Activated CD4-positive, alpha-beta T cell treated with anti-CD3 and anti-CD28 coated beads for 24 hours (primary cell): ENCODE results near the gene CYB5R3.

Experiments
- DNase-seq, 2 donors: peaks; one replicate each; pipeline ENCODE4 v3.0.0-alpha.2; 2020; ENCODE audit warnings: low read depth in 2 of 2

Gene CYB5R3

GRCh38 chr22:42645938-42646568 lies 3.1 kb downstream of the CYB5R3 start:
- DNase-seq = no peak

- DNase-seq = no peak
Measured at GRCh38 chr22:42645341-42645937, 3.8 kb downstream of the CYB5R3 start.

- no peak for DNase-seq
Measured at GRCh38 chr22:42644422-42645340, 4.5 kb downstream of the CYB5R3 start.

- no peak for DNase-seq
Measured at GRCh38 chr22:42643634-42644421, 5.4 kb downstream of the CYB5R3 start.

- no peak for DNase-seq
Measured at GRCh38 chr22:42642806-42643633, 6.2 kb downstream of the CYB5R3 start.

- no peak for DNase-seq
Measured at GRCh38 chr22:42641801-42642413, 7.3 kb downstream of the CYB5R3 start.

GRCh38 chr22:42639541-42640241 lies 9.5 kb downstream of the CYB5R3 start:
- no peak for DNase-seq

- no peak for DNase-seq
Measured at GRCh38 chr22:42637555-42637954, 11.6 kb downstream of the CYB5R3 start.

GRCh38 chr22:42636506-42636905 lies 12.7 kb downstream of the CYB5R3 start:
- no peak for DNase-seq

- DNase-seq = no peak
Measured at GRCh38 chr22:42635531-42635930, 13.7 kb downstream of the CYB5R3 start.

GRCh38 chr22:42633013-42633412 lies 16.2 kb downstream of the CYB5R3 start:
- no peak for DNase-seq

- no peak for DNase-seq
Measured at GRCh38 chr22:42632096-42632495, 17.1 kb downstream of the CYB5R3 start.

- no peak for DNase-seq
Measured at GRCh38 chr22:42630901-42631602, 18.1 kb downstream of the CYB5R3 start.

GRCh38 chr22:42630211-42630610 lies 19.0 kb downstream of the CYB5R3 start:
- no peak for DNase-seq

- no peak for DNase-seq
Measured at GRCh38 chr22:42627981-42628380, 21.2 kb downstream of the CYB5R3 start.

- no peak for DNase-seq
Measured at GRCh38 chr22:42626951-42627625, 22.1 kb downstream of the CYB5R3 start.

- no peak for DNase-seq
Measured at GRCh38 chr22:42626431-42626830, 22.8 kb downstream of the CYB5R3 start.

- no peak for DNase-seq
Measured at GRCh38 chr22:42625416-42625815, 23.8 kb downstream of the CYB5R3 start.
